Activated gamma-delta T cell (primary cell): Measurements from ENCODE around the gene CAV3.

Experiments
- DNase-seq: peaks from one replicate; lab custom pipeline; 2025; lab: John Stamatoyannopoulos, UW

Gene CAV3

GRCh38 chr3:8761866-8762265 lies 28.3 kb downstream of the CAV3 start:
- no peak for DNase-seq

- no peak for DNase-seq
These were observed 29.2 kb downstream of the CAV3 start for GRCh38 chr3:8762607-8763377.

- DNase-seq = no peak
These were observed 30.9 kb downstream of the CAV3 start for GRCh38 chr3:8764528-8764927.

GRCh38 chr3:8765528-8765927 lies 31.9 kb downstream of the CAV3 start:
- DNase-seq = no peak

- no peak for DNase-seq
These were observed 32.5 kb downstream of the CAV3 start for GRCh38 chr3:8766148-8766547.

- no peak for DNase-seq
These were observed 33.7 kb downstream of the CAV3 start for GRCh38 chr3:8767256-8767666.

GRCh38 chr3:8767667-8768363 lies 34.2 kb downstream of the CAV3 start:
- DNase-seq = no peak

- no peak for DNase-seq
These were observed 34.9 kb downstream of the CAV3 start for GRCh38 chr3:8768364-8769087.

GRCh38 chr3:8769088-8769822 lies 35.7 kb downstream of the CAV3 start, which contains the start of gene OXTR:
Gene OXTR (minus strand): TSS chr3:8769613. CDS start chr3:8768187, 1,426 bp downstream.
- DNase-seq = no peak

- no peak for DNase-seq
These were observed 40.4 kb downstream of the CAV3 start for GRCh38 chr3:8773941-8774542.

GRCh38 chr3:8775181-8775580 lies 41.6 kb downstream of the CAV3 start:
- no peak for DNase-seq

GRCh38 chr3:8775602-8776001 lies 42.0 kb downstream of the CAV3 start:
- no peak for DNase-seq

GRCh38 chr3:8776406-8776805 lies 42.8 kb downstream of the CAV3 start:
- DNase-seq = no peak

- no peak for DNase-seq
These were observed 43.8 kb downstream of the CAV3 start for GRCh38 chr3:8777201-8777977.

GRCh38 chr3:8777978-8778267 lies 44.3 kb downstream of the CAV3 start:
- no peak for DNase-seq

- no peak for DNase-seq
These were observed 44.9 kb downstream of the CAV3 start for GRCh38 chr3:8778475-8778874.

GRCh38 chr3:8780279-8780678 lies 46.7 kb downstream of the CAV3 start:
- DNase-seq = no peak

- no peak for DNase-seq
These were observed 51.3 kb downstream of the CAV3 start for GRCh38 chr3:8784676-8785435.

- no peak for DNase-seq
These were observed 56.9 kb downstream of the CAV3 start for GRCh38 chr3:8790529-8790928.

GRCh38 chr3:8793242-8793641 lies 59.6 kb downstream of the CAV3 start:
- no peak for DNase-seq
